KMS-11 (cell line): ENCODE measurements around the gene NUDT22.

Experiments
- H2AFZ ChIP-seq: fragments of 200-600 bp; sonication (generic); 2 replicates; pipeline ENCODE4 v1.6.1; 2016; ENCODE audit warnings: antibody characterized with exemption, mixed run types, low read depth
- H3K27ac ChIP-seq: fragments of 200-600 bp; sonication (generic); 2 replicates; pipeline ENCODE4 v1.6.1; 2016; ENCODE audit warnings: mild to moderate bottlenecking, mixed run types
- H3K27me3 ChIP-seq: fragments of 200-600 bp; sonication (generic); 2 replicates; pipeline ENCODE4 v1.6.1; 2017; ENCODE audit warnings: mild to moderate bottlenecking, low read depth, mixed run types, moderate library complexity; ENCODE audit not compliant: insufficient read depth
- H3K36me3 ChIP-seq: fragments of 200-600 bp; sonication (generic); 2 replicates; pipeline ENCODE4 v1.6.1; 2017; ENCODE audit warnings: mild to moderate bottlenecking, mixed run types; ENCODE audit not compliant: insufficient read depth
- H3K4me1 ChIP-seq: fragments of 200-600 bp; sonication (generic); 2 replicates; pipeline ENCODE4 v1.6.1; 2016; ENCODE audit warnings: mild to moderate bottlenecking, low read depth, mixed run types; ENCODE audit not compliant: poor library complexity, severe bottlenecking
- H3K4me2 ChIP-seq: fragments of 200-600 bp; sonication (generic); 2 replicates; pipeline ENCODE4 v1.7.0; 2016; ENCODE audit warnings: mild to moderate bottlenecking, mixed run types
- H3K4me3 ChIP-seq: fragments of 200-600 bp; sonication (generic); IDR thresholded peaks from 2 replicates; pipeline ENCODE4 v1.6.1; 2017; ENCODE audit warnings: low read depth, low read length, mixed read lengths; ENCODE audit not compliant: insufficient read depth
- H3K79me2 ChIP-seq: fragments of 200-600 bp; sonication (generic); 2 replicates; pipeline ENCODE4 v1.6.1; 2016; ENCODE audit warnings: low read depth, mixed run types; ENCODE audit not compliant: insufficient read depth
- H3K9ac ChIP-seq: fragments of 200-600 bp; sonication (generic); 2 replicates; pipeline ENCODE4 v1.6.1; 2016; ENCODE audit warnings: mild to moderate bottlenecking, mixed run types
- H4K20me1 ChIP-seq: fragments of 200-600 bp; sonication (generic); 2 replicates; pipeline ENCODE4 v1.6.1; 2016; ENCODE audit warnings: mild to moderate bottlenecking, mixed run types; ENCODE audit not compliant: insufficient read depth
- CTCF ChIP-seq: fragments of 200-600 bp; sonication (generic); conservative IDR thresholded peaks from 2 replicates; pipeline ENCODE4 v1.6.1; 2017; ENCODE audit warnings: low read depth, mild to moderate bottlenecking, antibody characterized with exemption, low read length, moderate library complexity, mixed read lengths

Gene NUDT22

GRCh38 chr11:64233913-64234586, 8.0 kb downstream of the NUDT22 start, which contains the start of gene VEGFB:
Gene VEGFB, plus strand, starts transcription at chr11:64234584. Its CDS starts 250 bp downstream, at chr11:64234834.
- Histone ChIP-seq H3K27me3 (no peaks in the 10 kb centered on the region), H3K4me1 (peaks cover 23% of the 10 kb centered on the region), H4K20me1 (no peaks in the 10 kb centered on the region), H3K9ac (peak within 1 kb of the TSS; percentile 25; the same call in 1 of the 2 replicates), H3K79me2 (no peaks in the 10 kb centered on the region), H3K4me3 (peak within 1 kb of the TSS; percentile 40), H2AFZ (peak within 1 kb of the TSS; percentile 67), H3K27ac (no peak within 1 kb of the TSS), H3K4me2 (peak within 1 kb of the TSS; percentile 88), H3K36me3 (no peaks in the 10 kb centered on the region)
- no peak for TF ChIP-seq CTCF

GRCh38 chr11:64234647-64235379, 8.7 kb downstream of the NUDT22 start:
- Histone ChIP-seq H3K36me3 (no peaks in the 10 kb centered on the region), H3K9ac (peak overlapping the region; percentile 25; the same call in 1 of the 2 replicates), H3K4me2 (peak overlapping the region; percentile 88), H4K20me1 (no peaks in the 10 kb centered on the region), H2AFZ (peak overlapping the region; percentile 10; the same call in 1 of the 2 replicates), H3K79me2 (no peaks in the 10 kb centered on the region), H3K4me1 (peaks cover 25% of the 10 kb centered on the region), H3K27ac (no peak overlapping the region), H3K27me3 (no peaks in the 10 kb centered on the region), H3K4me3 (peak overlapping the region; percentile 40)
- TF ChIP-seq CTCF = no peak

- Histone ChIP-seq H3K79me2 (no peaks in the 10 kb centered on the region), H4K20me1 (no peaks in the 10 kb centered on the region), H3K4me2 (peak overlapping the region; percentile 88), H3K4me1 (peaks cover 29% of the 10 kb centered on the region), H3K36me3 (no peaks in the 10 kb centered on the region), H3K27ac (no peak overlapping the region), H3K4me3 (peak overlapping the region; percentile 40), H2AFZ (no peak overlapping the region), H3K27me3 (no peaks in the 10 kb centered on the region), H3K9ac (peak overlapping the region; percentile 25; the same call in 1 of the 2 replicates)
- no peak for TF ChIP-seq CTCF
Measured at GRCh38 chr11:64235437-64236161, 9.5 kb downstream of the NUDT22 start.

GRCh38 chr11:64237484-64237951, 11.4 kb downstream of the NUDT22 start:
- Histone ChIP-seq H3K79me2 (peaks cover 8% of the 10 kb centered on the region; the same call in 1 of the 2 replicates), H3K27ac (no peak overlapping the region), H4K20me1 (no peaks in the 10 kb centered on the region), H3K9ac (no peak overlapping the region), H3K4me3 (no peak overlapping the region), H3K27me3 (no peaks in the 10 kb centered on the region), H2AFZ (no peak overlapping the region), H3K36me3 (no peaks in the 10 kb centered on the region), H3K4me2 (no peak overlapping the region), H3K4me1 (peaks cover 24% of the 10 kb centered on the region)
- no peak for TF ChIP-seq CTCF
